ENCODE measurements around the gene SPATA24. TPM values are rescaled to one million over a fixed set of nuclear protein-coding genes. Genes with fewer than 3 reads are reported as not detected.

The SPATA24 gene
- total and polyA plus RNA-seq, 2 of the 13 experiments (the other 11 are each of a cell fraction or from before 2014, with no cell fraction given): 6.0 to 11.1 TPM

GRCh38 chr5:139403787-139404483, at the start of gene SPATA24 (continued):
- TF ChIP-seq ZNF770 (CRISPR knock-in tag; IDR thresholded peaks at IDR 0.05): no peak
- TF ChIP-seq HMGXB3 (CRISPR knock-in tag; IDR thresholded peaks at IDR 0.05; ENCODE audit: borderline replicate concordance): no peak
- TF ChIP-seq CENPX (CRISPR knock-in tag; IDR thresholded peaks at IDR 0.05): no peak
- TF ChIP-seq AGO1 (IDR thresholded peaks at IDR 0.05; ENCODE audit: low read depth, low read length, poor library complexity, severe bottlenecking): peak; percentile 71
- 0 out of 2 replicates have a peak, but pooled peaks have one; percentile 30 for TF ChIP-seq ZNF598 (CRISPR knock-in tag; IDR thresholded peaks at IDR 0.05; ENCODE audit: borderline replicate concordance)
- TF ChIP-seq YY1 (IDR thresholded peaks at IDR 0.05; ENCODE audit: insufficient read depth, insufficient replicate concordance, low read depth, low read length): peak; percentile 95
- 0 out of 2 replicates have a peak, but pooled peaks have one; percentile 37 for TF ChIP-seq MXD4 (CRISPR knock-in tag; IDR thresholded peaks at IDR 0.05)
- peak; percentile 89 for TF ChIP-seq MEF2D (CRISPR knock-in tag; IDR thresholded peaks at IDR 0.05)
- 0 out of 2 replicates have a peak, but pooled peaks have one; percentile 89 for TF ChIP-seq MZF1 (CRISPR knock-in tag; IDR thresholded peaks at IDR 0.05; ENCODE audit: borderline replicate concordance)
- TF ChIP-seq, protein P1, sequence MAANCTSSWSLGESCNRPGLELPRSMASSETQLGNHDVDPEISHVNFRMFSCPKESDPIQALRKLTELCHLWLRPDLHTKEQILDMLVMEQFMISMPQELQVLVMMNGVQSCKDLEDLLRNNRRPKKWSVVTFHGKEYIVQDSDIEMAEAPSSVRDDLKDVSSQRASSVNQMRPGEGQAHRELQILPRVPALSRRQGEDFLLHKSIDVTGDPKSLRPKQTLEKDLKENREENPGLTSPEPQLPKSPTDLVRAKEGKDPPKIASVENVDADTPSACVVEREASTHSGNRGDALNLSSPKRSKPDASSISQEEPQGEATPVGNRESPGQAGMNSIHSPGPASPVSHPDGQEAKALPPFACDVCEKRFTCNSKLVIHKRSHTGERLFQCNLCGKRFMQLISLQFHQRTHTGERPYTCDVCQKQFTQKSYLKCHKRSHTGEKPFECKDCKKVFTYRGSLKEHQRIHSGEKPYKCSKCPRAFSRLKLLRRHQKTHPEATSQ (CRISPR knock-in tag; IDR thresholded peaks at IDR 0.05; ENCODE audit: borderline replicate concordance): no peak
- TF ChIP-seq EP300 (IDR thresholded peaks at IDR 0.05; ENCODE audit: low read depth in 2 of 2, low read length in 2 of 2): peak in 1 of 2 experiments; percentile 30; a peak in 1 of 4 replicates
- no peak for TF ChIP-seq EP300 (CRISPR knock-in tag; IDR thresholded peaks at IDR 0.05; ENCODE audit: borderline replicate concordance)
- no peak for TF ChIP-seq ZNF576 (CRISPR knock-in tag; IDR thresholded peaks at IDR 0.05)
- no peak for TF ChIP-seq MTA1 (CRISPR knock-in tag; IDR thresholded peaks at IDR 0.05; ENCODE audit: borderline replicate concordance)
- TF ChIP-seq U2AF1 (optimal IDR thresholded peaks at IDR 0.05; ENCODE audit: low read depth, low read length): no peak
- TF ChIP-seq, protein P2, sequence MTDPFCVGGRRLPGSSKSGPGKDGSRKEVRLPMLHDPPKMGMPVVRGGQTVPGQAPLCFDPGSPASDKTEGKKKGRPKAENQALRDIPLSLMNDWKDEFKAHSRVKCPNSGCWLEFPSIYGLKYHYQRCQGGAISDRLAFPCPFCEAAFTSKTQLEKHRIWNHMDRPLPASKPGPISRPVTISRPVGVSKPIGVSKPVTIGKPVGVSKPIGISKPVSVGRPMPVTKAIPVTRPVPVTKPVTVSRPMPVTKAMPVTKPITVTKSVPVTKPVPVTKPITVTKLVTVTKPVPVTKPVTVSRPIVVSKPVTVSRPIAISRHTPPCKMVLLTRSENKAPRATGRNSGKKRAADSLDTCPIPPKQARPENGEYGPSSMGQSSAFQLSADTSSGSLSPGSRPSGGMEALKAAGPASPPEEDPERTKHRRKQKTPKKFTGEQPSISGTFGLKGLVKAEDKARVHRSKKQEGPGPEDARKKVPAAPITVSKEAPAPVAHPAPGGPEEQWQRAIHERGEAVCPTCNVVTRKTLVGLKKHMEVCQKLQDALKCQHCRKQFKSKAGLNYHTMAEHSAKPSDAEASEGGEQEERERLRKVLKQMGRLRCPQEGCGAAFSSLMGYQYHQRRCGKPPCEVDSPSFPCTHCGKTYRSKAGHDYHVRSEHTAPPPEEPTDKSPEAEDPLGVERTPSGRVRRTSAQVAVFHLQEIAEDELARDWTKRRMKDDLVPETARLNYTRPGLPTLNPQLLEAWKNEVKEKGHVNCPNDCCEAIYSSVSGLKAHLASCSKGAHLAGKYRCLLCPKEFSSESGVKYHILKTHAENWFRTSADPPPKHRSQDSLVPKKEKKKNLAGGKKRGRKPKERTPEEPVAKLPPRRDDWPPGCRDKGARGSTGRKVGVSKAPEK (CRISPR knock-in tag; IDR thresholded peaks at IDR 0.05; ENCODE audit: borderline replicate concordance): 0 out of 2 replicates have a peak, but pooled peaks have one; percentile 44
- no peak for TF ChIP-seq ZNF768 (CRISPR knock-in tag; IDR thresholded peaks at IDR 0.05)

Measured in HepG2 (cell line).